Gastroesophageal sphincter (tissue), 4 donors: ENCODE results near the gene AMH. TPM values are rescaled to one million over a fixed set of nuclear protein-coding genes. Genes with fewer than 3 reads are reported as not detected.

Experiments used
- ATAC-seq: fragments of 150-250 bp; one replicate; pipeline ENCODE4 v1.9.1; 2016; ENCODE audit warnings: mild to moderate bottlenecking, moderate library complexity
- H3K27ac ChIP-seq, 4 donors: fragments of 200-600 bp; sonication (generic) in 3 of 4; 1 replicate in 3 of 4; 2 replicates in 1 of 4; pipeline ENCODE4 v1.5.1; 2016 to 2019
- H3K27me3 ChIP-seq: fragments of 200-600 bp; sonication (generic); one replicate; pipeline ENCODE4 v1.5.1; 2019
- H3K36me3 ChIP-seq, 2 donors: fragments of 200-600 bp; sonication (generic); one replicate each; pipeline ENCODE4 v1.5.1; 2019; ENCODE audit warnings: control low read depth in 1 of 2
- H3K4me1 ChIP-seq, 3 donors: fragments of 200-600 bp; sonication (generic); 1 replicate in 2 of 3; 2 replicates in 1 of 3; pipeline ENCODE4 v1.5.1; 2016 to 2019; ENCODE audit warnings: control low read depth in 2 of 3
- H3K4me3 ChIP-seq, 2 donors: fragments of 200-600 bp; sonication (generic); one replicate each; pipeline ENCODE4 v1.5.1; 2019; ENCODE audit warnings: mild to moderate bottlenecking in 1 of 2, moderate library complexity in 1 of 2
- H3K9me3 ChIP-seq, 3 donors: fragments of 200-600 bp; sonication (generic); one replicate each; pipeline ENCODE4 v1.5.1; 2017 to 2019; ENCODE audit warnings: control low read depth in 2 of 3
- CTCF ChIP-seq, 4 experiments: fragments of 200-600 bp in 2 of 4; fragments of 450-650 bp in 2 of 4; sonication (generic) in 1 of 4; IDR thresholded peaks; one replicate each; pipeline ENCODE4 v1.5.1; 2017 to 2019; ENCODE audit warnings: antibody characterized with exemption in 4 of 4, mild to moderate bottlenecking in 2 of 4, moderate library complexity in 2 of 4
- EP300 ChIP-seq: sonication (generic); formaldehyde crosslinking; IDR thresholded peaks from one replicate; pipeline ENCODE4 v1.6.1; 2017; ENCODE audit warnings: antibody characterized with exemption, mild to moderate bottlenecking
- POLR2A ChIP-seq, 2 donors: fragments of 450-650 bp; IDR thresholded peaks; one replicate each; pipeline ENCODE4 v1.6.1; 2017; ENCODE audit warnings: antibody characterized with exemption in 2 of 2, mild to moderate bottlenecking in 2 of 2, moderate library complexity in 1 of 2
- POLR2AphosphoS5 ChIP-seq: sonication (generic); formaldehyde crosslinking; IDR thresholded peaks from one replicate; pipeline ENCODE4 v1.6.1; 2017; ENCODE audit warnings: antibody characterized with exemption
- WGBS, 2 donors: methylation state at CpG; one replicate each; pipeline ENCODE4 v1.1.5; 2018; ENCODE audit warnings: low coverage in 1 of 2; 5-methylcytosine and 5-hydroxymethylcytosine counted together
- total RNA-seq, 4 donors: library from RNA; depleted of rRNA; stranded (reverse); fragments of >200 nt; gene quantifications; one replicate each; pipeline ENCODE4 v1.1.0, GENCODE V29; 2016

Gene AMH
- total RNA-seq, 4 donors from 2014 or later: 0.23 to 1.2 (median 0.47) TPM

- peaks cover 0 to 14% (median 0%) of the 10 kb centered on the region in 3 donors for H3K4me1 ChIP-seq
- TF ChIP-seq POLR2AphosphoS5: no peak
- TF ChIP-seq POLR2A (IDR thresholded peaks at IDR 0.05): no peak
- WGBS, 2 donors: no CpG with 5 or more reads among the region's 59 CpGs
- H3K27me3 ChIP-seq: no peaks in the 10 kb centered on the region
- peaks cover 0 to 99% of the 10 kb centered on the region in 2 donors for H3K36me3 ChIP-seq
- no peaks in the 10 kb centered on the region for H3K9me3 ChIP-seq
- no peak overlapping the region for H3K4me3 ChIP-seq
- no peak for ATAC-seq
- H3K27ac ChIP-seq: no peak overlapping the region
These were observed 22.9 kb upstream of the AMH start for GRCh38 chr19:2226051-2226839.

- no peaks in the 10 kb centered on the region for H3K27me3 ChIP-seq
- no peaks in the 10 kb centered on the region for H3K9me3 ChIP-seq
- 100% methylated on average over 1 of the region's 53 CpGs; no CpG with 5 or more reads in 1 of the 2 donors for WGBS, 2 donors
- H3K4me1 ChIP-seq: peaks cover 0 to 14% (median 0%) of the 10 kb centered on the region in 3 donors
- no peak overlapping the region for H3K4me3 ChIP-seq
- ATAC-seq: no peak
- no peak overlapping the region for H3K27ac ChIP-seq
- TF ChIP-seq EP300 (no peak), POLR2AphosphoS5 (no peak), CTCF (IDR thresholded peaks at IDR 0.05) (no peak), POLR2A (IDR thresholded peaks at IDR 0.05) (no peak)
- H3K36me3 ChIP-seq: peaks cover 0 to 100% of the 10 kb centered on the region in 2 donors
These were observed 22.2 kb upstream of the AMH start for GRCh38 chr19:2226840-2227360.

GRCh38 chr19:2227415-2228156, 21.5 kb upstream of the AMH start:
- Histone ChIP-seq H3K4me1 (peaks cover 0 to 13% (median 0%) of the 10 kb centered on the region in 3 donors), H3K36me3 (peaks cover 0 to 100% of the 10 kb centered on the region in 2 donors), H3K9me3 (no peaks in the 10 kb centered on the region), H3K27me3 (no peaks in the 10 kb centered on the region), H3K4me3 (no peak overlapping the region), H3K27ac (no peak overlapping the region)
- TF ChIP-seq CTCF (IDR thresholded peaks at IDR 0.05) (no peak), POLR2AphosphoS5 (no peak), EP300 (no peak), POLR2A (IDR thresholded peaks at IDR 0.05) (no peak)
- no peak for ATAC-seq
- whole genome bisulfite sequencing, 2 donors: 85% methylated on average over 4 of the region's 67 CpGs; no CpG with 5 or more reads in 1 of the 2 donors

- Histone ChIP-seq H3K4me1 (peaks cover 0 to 18% (median 0%) of the 10 kb centered on the region in 3 donors), H3K27me3 (no peaks in the 10 kb centered on the region), H3K9me3 (no peaks in the 10 kb centered on the region), H3K4me3 (no peak overlapping the region), H3K27ac (no peak overlapping the region), H3K36me3 (peaks cover 0 to 100% of the 10 kb centered on the region in 2 donors)
- ATAC-seq: no peak
- 81 to 90% methylated on average over 7 of the region's 48 CpGs for WGBS, 2 donors
- no peak for TF ChIP-seq POLR2A (IDR thresholded peaks at IDR 0.05)
- TF ChIP-seq CTCF (IDR thresholded peaks at IDR 0.05): no peak
- TF ChIP-seq POLR2AphosphoS5: no peak
- no peak for TF ChIP-seq EP300
These were observed 20.7 kb upstream of the AMH start for GRCh38 chr19:2228157-2229030.
